IMR-90 (cell line): Measurements from ENCODE around the gene HOXD3. TPM values are rescaled to one million over a fixed set of nuclear protein-coding genes. Genes with fewer than 3 reads are reported as not detected.

Source experiments
- ATAC-seq: fragments of 200-7000 bp; cut with Tn5 transposase; 2 replicates; pipeline ENCODE4 v1.9.1; 2020; ENCODE audit warnings: low read depth, mild to moderate bottlenecking, moderate library complexity
- BruUV-seq: library from RNA; stranded (reverse); fragments of 400-500 nt; replicated peaks from 2 replicates; lab custom pipeline; 2021; lab: Mats Ljungman, UMichigan
- CTCF ChIA-PET: fragments of 300-600 bp; formaldehyde crosslinking; extraction: SDS; loops from one replicate; lab custom pipeline; 2021; ENCODE audit warnings: antibody characterized with exemption; lab: Yijun Ruan, JAX
- POLR2A ChIA-PET: fragments of 300-600 bp; sonication (Branson Sonifier 250); formaldehyde crosslinking; loops from one replicate; lab custom pipeline; 2022; ENCODE audit warnings: antibody characterized with exemption; ENCODE audit not compliant: unreplicated experiment; lab: Charles Lee
- DNase-seq: peaks from one replicate; pipeline ENCODE4 v3.0.0; 2013
- H2AFZ ChIP-seq: replicated peaks from 2 replicates; pipeline ENCODE3; 2013; ENCODE audit warnings: low read length, mild to moderate bottlenecking; ENCODE audit not compliant: poor library complexity
- H2AK5ac ChIP-seq: 2 replicates; pipeline ENCODE4 v1.6.1; 2013; ENCODE audit warnings: low read depth, low read length, inconsistent platforms
- H2AK9ac ChIP-seq: replicated peaks from 2 replicates; pipeline ENCODE3; 2013; ENCODE audit warnings: mild to moderate bottlenecking, low read depth, low read length, moderate library complexity; ENCODE audit not compliant: poor library complexity
- H2BK120ac ChIP-seq: 2 replicates; pipeline ENCODE4 v1.6.1; 2013; ENCODE audit warnings: low read depth, low read length, inconsistent platforms
- H2BK15ac ChIP-seq: 3 replicates; pipeline ENCODE4 v1.6.1; 2013; ENCODE audit warnings: low read depth, low read length, inconsistent platforms
- H2BK20ac ChIP-seq: 2 replicates; pipeline ENCODE4 v1.6.1; 2013; ENCODE audit warnings: low read depth, mild to moderate bottlenecking, inconsistent platforms, low read length, moderate library complexity
- H2BK5ac ChIP-seq: 2 replicates; pipeline ENCODE4 v1.6.1; 2013; ENCODE audit warnings: mild to moderate bottlenecking, low read depth, low read length, inconsistent platforms; ENCODE audit not compliant: poor library complexity, severe bottlenecking
- H3K14ac ChIP-seq: replicated peaks from 2 replicates; pipeline ENCODE4 v1.6.1; 2013; ENCODE audit warnings: low read depth, low read length, inconsistent platforms
- H3K18ac ChIP-seq: 2 replicates; pipeline ENCODE4 v1.6.1; 2013; ENCODE audit warnings: low read depth, low read length, control low read depth
- H3K23ac ChIP-seq: 2 replicates; pipeline ENCODE4 v1.6.1; 2013; ENCODE audit warnings: low read depth, low read length, inconsistent platforms
- H3K27ac ChIP-seq: 2 replicates; pipeline ENCODE4 v1.5.1; 2013; ENCODE audit warnings: mild to moderate bottlenecking, control low read depth, low read length; ENCODE audit not compliant: insufficient read depth
- H3K27me3 ChIP-seq: 2 replicates; pipeline ENCODE4 v1.6.1; 2013; ENCODE audit warnings: low read length; ENCODE audit not compliant: control insufficient read depth, insufficient read depth
- H3K36me3 ChIP-seq: 2 replicates; pipeline ENCODE4 v1.6.1; 2013; ENCODE audit warnings: low read length, mixed read lengths; ENCODE audit not compliant: control insufficient read depth, insufficient read depth
- H3K4ac ChIP-seq: 2 replicates; pipeline ENCODE4 v1.6.1; 2013; ENCODE audit warnings: low read depth, low read length, inconsistent platforms
- H3K4me1 ChIP-seq: 2 replicates; pipeline ENCODE4 v1.6.1; 2013; ENCODE audit warnings: low read length, mixed read lengths; ENCODE audit not compliant: control insufficient read depth, insufficient read depth
- H3K4me2 ChIP-seq: 2 replicates; pipeline ENCODE4 v1.6.1; 2013; ENCODE audit warnings: low read depth, mild to moderate bottlenecking, control low read depth, low read length, moderate library complexity
- H3K4me3 ChIP-seq: 2 replicates; pipeline ENCODE4 v1.5.1; 2013; ENCODE audit warnings: low read depth, mild to moderate bottlenecking, control low read depth, low read length, moderate library complexity; ENCODE audit not compliant: insufficient read depth
- H3K56ac ChIP-seq: 2 replicates; pipeline ENCODE4 v1.6.1; 2013; ENCODE audit warnings: low read length, inconsistent platforms; ENCODE audit not compliant: insufficient read depth; ENCODE audit errors: extremely low read depth
- H3K79me1 ChIP-seq, 2 experiments: 2 replicates each; pipeline ENCODE4 v1.6.1; 2013; ENCODE audit warnings: low read length in 2 of 2, inconsistent platforms in 1 of 2, low read depth in 1 of 2
- H3K9ac ChIP-seq: 2 replicates; pipeline ENCODE4 v1.6.1; 2013; ENCODE audit warnings: low read depth, low read length, control low read depth
- H3K9me1 ChIP-seq: 2 replicates; pipeline ENCODE4 v1.6.1; 2013; ENCODE audit warnings: low read length, inconsistent platforms; ENCODE audit not compliant: insufficient read depth
- H3K9me3 ChIP-seq: 2 replicates; pipeline ENCODE4 v1.6.1; 2013; ENCODE audit warnings: low read length; ENCODE audit not compliant: control insufficient read depth, insufficient read depth
- H4K20me1 ChIP-seq: 2 replicates; pipeline ENCODE4 v1.6.1; 2013; ENCODE audit warnings: low read length, inconsistent platforms; ENCODE audit not compliant: insufficient read depth
- H4K5ac ChIP-seq: 2 replicates; pipeline ENCODE4 v1.6.1; 2013; ENCODE audit warnings: mild to moderate bottlenecking, low read depth, low read length, control low read depth
- H4K8ac ChIP-seq, 2 experiments: 2 replicates each; pipeline ENCODE4 v1.6.1; 2013; ENCODE audit warnings: low read depth in 2 of 2, low read length in 2 of 2, control low read depth in 1 of 2, inconsistent platforms in 1 of 2
- H4K91ac ChIP-seq: 2 replicates; pipeline ENCODE4 v1.6.1; 2013; ENCODE audit warnings: low read depth, low read length, inconsistent platforms; ENCODE audit not compliant: insufficient read depth
- CEBPB ChIP-seq: IDR thresholded peaks from 2 replicates; pipeline ENCODE4 v1.6.1; 2012; ENCODE audit warnings: low read depth, low read length, improper control_type of control experiment
- FOS ChIP-seq: fragments of 150-350 bp; IDR thresholded peaks from 2 replicates; pipeline ENCODE4 v1.6.1; 2016; ENCODE audit warnings: low read depth, low read length
- MAFK ChIP-seq: IDR thresholded peaks from 2 replicates; pipeline ENCODE4 v1.6.1; 2012; ENCODE audit warnings: low read depth, low read length, improper control_type of control experiment
- MXI1 ChIP-seq: IDR thresholded peaks from 2 replicates; pipeline ENCODE4 v1.6.1; 2012; ENCODE audit warnings: low read depth, mild to moderate bottlenecking, low read length, moderate library complexity, borderline replicate concordance
- POLR2A ChIP-seq: IDR thresholded peaks from 2 replicates; pipeline ENCODE4 v1.6.1; 2012; ENCODE audit warnings: mild to moderate bottlenecking, low read depth, low read length
- RCOR1 ChIP-seq: IDR thresholded peaks from 2 replicates; pipeline ENCODE4 v1.6.1; 2012; ENCODE audit warnings: mild to moderate bottlenecking, low read length, improper control_type of control experiment; ENCODE audit not compliant: insufficient replicate concordance
- RFX5 ChIP-seq: IDR thresholded peaks from 2 replicates; pipeline ENCODE4 v1.8.0; 2012; ENCODE audit warnings: low read depth, mild to moderate bottlenecking, low read length, moderate library complexity
- SMC3 ChIP-seq: fragments of 150-350 bp; IDR thresholded peaks from 2 replicates; pipeline ENCODE4 v1.6.1; 2016; ENCODE audit warnings: low read depth, mild to moderate bottlenecking, antibody characterized with exemption, low read length, moderate library complexity
- WGBS, 2 experiments: methylation state at CpG; one replicate each; pipeline versions ENCODE4 v1.1.5 to v1.1.7; 2013; ENCODE audit warnings: missing lambda C conversion rate in 2 of 2; ENCODE audit not compliant: insufficient read length in 1 of 2; ENCODE audit errors: extremely low coverage in 2 of 2; 5-methylcytosine and 5-hydroxymethylcytosine counted together
- dilution Hi-C: fragments of 300-500 bp; cut with HindIII; formaldehyde crosslinking; loops from one replicate; pipeline ENCODE4 v1.14.3; 2018; ENCODE audit warnings: low sequenced_read_pairs; ENCODE audit not compliant: unreplicated experiment
- in situ Hi-C: fragments of 300-500 bp; cut with MboI; formaldehyde crosslinking; loops from 3 replicates; pipeline ENCODE4 v1.14.3; 2019; ENCODE audit warnings: low sequenced_read_pairs, inconsistent platforms, mixed read lengths
- intact Hi-C: fragments of 100-400 bp; cut with micrococcal nuclease; formaldehyde crosslinking; loops from 2 replicates; pipeline ENCODE4 v1.10.0; 2022
- polyA plus RNA-seq, 3 experiments: library from polyadenylated mRNA; depleted of rRNA; stranded (reverse); fragments of >200 nt; gene quantifications; 2 replicates each; pipeline ENCODE4 v1.2.3, GENCODE V29; 2012; ENCODE audit warnings: low replicate concordance in 1 of 3
- total RNA-seq: library from RNA; depleted of rRNA; stranded (reverse); fragments of >200 nt; gene quantifications from 2 replicates; pipeline ENCODE4 v1.2.3, GENCODE V29; 2012
- TF ChIP-seq, protein P1 (sequence below): fragments of 150-350 bp; IDR thresholded peaks from 2 replicates; pipeline ENCODE4 v1.6.1; 2017; ENCODE audit warnings: mild to moderate bottlenecking, antibody characterized with exemption, low read length, low read depth
- TF ChIP-seq, protein P2 (sequence below): fragments of 150-350 bp; IDR thresholded peaks from 2 replicates; pipeline ENCODE4 v1.6.1; 2016; ENCODE audit warnings: low read depth, mild to moderate bottlenecking, low read length, moderate library complexity, borderline replicate concordance

Gene HOXD3
- total and polyA plus RNA-seq, 2 of the 4 experiments (the other 2 are of a cell fraction) = not detected

DNA sequence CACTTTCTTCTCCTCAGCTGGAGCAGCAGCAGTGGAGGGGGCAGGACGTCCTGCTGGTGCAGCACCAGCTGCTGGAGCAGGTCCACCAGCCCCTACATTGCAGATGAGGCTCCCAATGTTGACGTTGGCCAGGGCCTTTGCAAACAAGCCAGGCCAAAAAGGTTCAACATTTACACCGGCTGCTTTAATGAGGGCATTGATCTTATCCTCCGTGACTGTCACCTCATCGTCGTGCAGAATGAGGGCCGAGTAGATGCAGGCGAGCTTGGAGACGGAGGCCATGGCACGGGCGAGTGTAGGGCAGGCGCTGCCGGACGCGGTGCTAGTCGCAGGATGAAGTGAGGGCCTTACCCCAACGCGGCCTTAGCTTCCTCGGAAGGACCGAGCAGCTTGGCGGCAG, 43.9 kb downstream of the HOXD3 start:
- H3K27me3 ChIP-seq = peaks cover 2% of the 10 kb centered on the region; the same call in 1 of the 2 replicates
- POLR2A ChIA-PET = no interaction called here
- ATAC-seq (no peak), DNase-seq (no peak)
- no peaks in the 10 kb centered on the region for H3K36me3 ChIP-seq
- no peak overlapping the region for H3K27ac ChIP-seq
- H2AK5ac ChIP-seq = no peak overlapping the region
- no peak overlapping the region for H2BK5ac ChIP-seq
- no peak overlapping the region for H2BK15ac ChIP-seq
- no peaks in the 10 kb centered on the region for H3K79me1 ChIP-seq
- H3K9me1 ChIP-seq = no peaks in the 10 kb centered on the region
- H4K20me1 ChIP-seq = no peaks in the 10 kb centered on the region
- in situ Hi-C loops = no loop called here
- no TSS peak for BruUV-seq
- H2BK20ac ChIP-seq = no peak overlapping the region
- no peak overlapping the region for H2AFZ ChIP-seq
- no peak overlapping the region for H3K23ac ChIP-seq
- intact Hi-C loops = no loop called here
- no peak overlapping the region for H2BK120ac ChIP-seq
- no peak overlapping the region for H4K91ac ChIP-seq
- CTCF ChIA-PET = no interaction called here
- dilution Hi-C loops = no loop called here
- H3K4ac ChIP-seq = no peak overlapping the region
- no peak overlapping the region for H3K14ac ChIP-seq
- no peak overlapping the region for H4K8ac ChIP-seq
- H3K4me1 ChIP-seq = no peaks in the 10 kb centered on the region
- no peak overlapping the region for H4K5ac ChIP-seq
- 47% methylated on average over 3 of the region's 21 CpGs; no CpG with 5 or more reads in 1 of the 2 experiments for WGBS, 2 experiments
- no peak overlapping the region for H3K18ac ChIP-seq
- H3K4me2 ChIP-seq = no peak overlapping the region
- H3K9ac ChIP-seq = no peak overlapping the region
- H3K56ac ChIP-seq = no peak overlapping the region
- no peak overlapping the region for H2AK9ac ChIP-seq
- TF ChIP-seq SMC3 = no peak
- no peak for TF ChIP-seq MAFK
- TF ChIP-seq, protein P1, sequence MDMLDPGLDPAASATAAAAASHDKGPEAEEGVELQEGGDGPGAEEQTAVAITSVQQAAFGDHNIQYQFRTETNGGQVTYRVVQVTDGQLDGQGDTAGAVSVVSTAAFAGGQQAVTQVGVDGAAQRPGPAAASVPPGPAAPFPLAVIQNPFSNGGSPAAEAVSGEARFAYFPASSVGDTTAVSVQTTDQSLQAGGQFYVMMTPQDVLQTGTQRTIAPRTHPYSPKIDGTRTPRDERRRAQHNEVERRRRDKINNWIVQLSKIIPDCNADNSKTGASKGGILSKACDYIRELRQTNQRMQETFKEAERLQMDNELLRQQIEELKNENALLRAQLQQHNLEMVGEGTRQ = no peak
- TF ChIP-seq FOS = no peak
- no peak for TF ChIP-seq CEBPB
- no peak for TF ChIP-seq POLR2A
- no peak for TF ChIP-seq RCOR1
- no peak for TF ChIP-seq MXI1
- TF ChIP-seq RFX5 = no peak
- TF ChIP-seq, protein P2, sequence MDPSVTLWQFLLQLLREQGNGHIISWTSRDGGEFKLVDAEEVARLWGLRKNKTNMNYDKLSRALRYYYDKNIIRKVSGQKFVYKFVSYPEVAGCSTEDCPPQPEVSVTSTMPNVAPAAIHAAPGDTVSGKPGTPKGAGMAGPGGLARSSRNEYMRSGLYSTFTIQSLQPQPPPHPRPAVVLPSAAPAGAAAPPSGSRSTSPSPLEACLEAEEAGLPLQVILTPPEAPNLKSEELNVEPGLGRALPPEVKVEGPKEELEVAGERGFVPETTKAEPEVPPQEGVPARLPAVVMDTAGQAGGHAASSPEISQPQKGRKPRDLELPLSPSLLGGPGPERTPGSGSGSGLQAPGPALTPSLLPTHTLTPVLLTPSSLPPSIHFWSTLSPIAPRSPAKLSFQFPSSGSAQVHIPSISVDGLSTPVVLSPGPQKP = no peak
- H3K4me3 ChIP-seq = no peak overlapping the region
- H3K9me3 ChIP-seq = no peaks in the 10 kb centered on the region
